ENCODE data around the gene NOP9.

DNA sequence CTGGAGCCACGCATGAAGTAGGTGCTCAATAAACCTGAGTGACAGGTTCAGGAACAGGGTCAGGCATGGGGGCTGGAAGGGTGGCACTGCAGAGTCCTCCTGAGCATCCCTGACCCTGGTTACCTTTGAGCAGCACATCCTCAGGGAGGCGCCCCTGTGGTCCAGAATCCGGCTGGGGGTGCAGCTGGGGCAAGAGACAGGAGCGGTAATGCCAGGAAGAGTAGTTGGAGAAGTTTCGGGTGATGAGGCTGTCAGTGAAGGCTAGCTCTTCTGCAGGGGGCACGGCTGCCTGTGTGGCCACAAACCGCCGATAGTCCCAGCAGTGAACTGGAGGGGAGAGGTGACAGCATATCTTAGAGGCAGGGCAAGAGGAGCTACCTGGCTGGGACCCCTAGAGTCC is 30.3 kb upstream of the NOP9 start:
- TF ChIP-seq POLR2A (IDR thresholded peaks at IDR 0.05; ENCODE audit: borderline replicate concordance, extremely low read depth, insufficient read depth, insufficient read length) (no peak), SRF (IDR thresholded peaks at IDR 0.05; ENCODE audit: low read depth) (no peak), EZH2 (IDR thresholded peaks at IDR 0.05) (no peak), POLR2AphosphoS5 (IDR thresholded peaks at IDR 0.05; ENCODE audit: low read depth, low read length) (no peak), EZH2phosphoT487 (IDR thresholded peaks at IDR 0.05; ENCODE audit: borderline replicate concordance) (no peak), CEBPB (IDR thresholded peaks at IDR 0.05; ENCODE audit: low read depth) (no peak), TCF7L2 (IDR thresholded peaks at IDR 0.05; ENCODE audit: borderline replicate concordance, extremely low read depth, insufficient read depth, insufficient read length) (no peak)
- TF ChIP-seq, protein P1, sequence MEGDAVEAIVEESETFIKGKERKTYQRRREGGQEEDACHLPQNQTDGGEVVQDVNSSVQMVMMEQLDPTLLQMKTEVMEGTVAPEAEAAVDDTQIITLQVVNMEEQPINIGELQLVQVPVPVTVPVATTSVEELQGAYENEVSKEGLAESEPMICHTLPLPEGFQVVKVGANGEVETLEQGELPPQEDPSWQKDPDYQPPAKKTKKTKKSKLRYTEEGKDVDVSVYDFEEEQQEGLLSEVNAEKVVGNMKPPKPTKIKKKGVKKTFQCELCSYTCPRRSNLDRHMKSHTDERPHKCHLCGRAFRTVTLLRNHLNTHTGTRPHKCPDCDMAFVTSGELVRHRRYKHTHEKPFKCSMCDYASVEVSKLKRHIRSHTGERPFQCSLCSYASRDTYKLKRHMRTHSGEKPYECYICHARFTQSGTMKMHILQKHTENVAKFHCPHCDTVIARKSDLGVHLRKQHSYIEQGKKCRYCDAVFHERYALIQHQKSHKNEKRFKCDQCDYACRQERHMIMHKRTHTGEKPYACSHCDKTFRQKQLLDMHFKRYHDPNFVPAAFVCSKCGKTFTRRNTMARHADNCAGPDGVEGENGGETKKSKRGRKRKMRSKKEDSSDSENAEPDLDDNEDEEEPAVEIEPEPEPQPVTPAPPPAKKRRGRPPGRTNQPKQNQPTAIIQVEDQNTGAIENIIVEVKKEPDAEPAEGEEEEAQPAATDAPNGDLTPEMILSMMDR (IDR thresholded peaks at IDR 0.05 in 2 of 3, conservative IDR thresholded peaks at IDR 0.05 in 1 of 3; ENCODE audit: borderline replicate concordance in 1 of 3, insufficient read depth in 1 of 3, low read depth in 2 of 3, low read length in 2 of 3), result no peak
- TF ChIP-seq, protein P2, sequence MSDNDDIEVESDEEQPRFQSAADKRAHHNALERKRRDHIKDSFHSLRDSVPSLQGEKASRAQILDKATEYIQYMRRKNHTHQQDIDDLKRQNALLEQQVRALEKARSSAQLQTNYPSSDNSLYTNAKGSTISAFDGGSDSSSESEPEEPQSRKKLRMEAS (IDR thresholded peaks at IDR 0.05), result no peak
